OCI-LY3 (cell line): Measurements from ENCODE around the gene MYO15A.

Experiments
- H2AFZ ChIP-seq: fragments of 200-600, 300-600 bp; shearing (Covaris generic); 2 replicates; pipeline ENCODE4 v1.6.0; 2014; ENCODE audit warnings: antibody characterized with exemption, low read depth, low read length
- H3K27ac ChIP-seq: fragments of 200-600, 300-600 bp; sonication (generic); 2 replicates; pipeline ENCODE4 v1.5.1; 2014; ENCODE audit warnings: mild to moderate bottlenecking, low read length, moderate library complexity, mixed read lengths
- H3K27me3 ChIP-seq: fragments of 200-600, 300-600 bp; sonication (generic); 2 replicates; pipeline ENCODE4 v1.6.1; 2014; ENCODE audit warnings: low read depth, low read length, mixed read lengths
- H3K36me3 ChIP-seq: fragments of 200-600, 300-600 bp; sonication (generic); replicated peaks from 2 replicates; pipeline ENCODE3; 2014; ENCODE audit warnings: low read depth, low read length, mixed read lengths
- H3K4me1 ChIP-seq: fragments of 300-600, 200-600 bp; sonication (generic); 2 replicates; pipeline ENCODE4 v1.6.1; 2014; ENCODE audit warnings: low read length, mixed read lengths
- H3K4me2 ChIP-seq: fragments of 200-600, 300-600 bp; sonication (generic); 2 replicates; pipeline ENCODE4 v1.6.1; 2014; ENCODE audit warnings: low read length, mixed read lengths
- H3K4me3 ChIP-seq: fragments of 300-600, 200-600 bp; sonication (generic); 2 replicates; pipeline ENCODE4 v1.5.1; 2014; ENCODE audit warnings: antibody characterized with exemption, mild to moderate bottlenecking, low read length, moderate library complexity
- H3K79me2 ChIP-seq: fragments of 300-600, 200-600 bp; shearing (Covaris generic); 2 replicates; pipeline ENCODE4 v1.6.1; 2014; ENCODE audit warnings: mild to moderate bottlenecking, low read length, mixed read lengths
- H3K9ac ChIP-seq: fragments of 300-600, 200-600 bp; shearing (Covaris generic); 2 replicates; pipeline ENCODE4 v1.6.0; 2014; ENCODE audit warnings: mild to moderate bottlenecking, low read length, moderate library complexity
- H3K9me3 ChIP-seq: fragments of 200-600, 300-600 bp; shearing (Covaris generic); 2 replicates; pipeline ENCODE4 v1.6.1; 2014; ENCODE audit warnings: low read length, mixed read lengths; ENCODE audit not compliant: insufficient read depth
- H4K20me1 ChIP-seq: fragments of 200-600, 300-600 bp; sonication (generic); 2 replicates; pipeline ENCODE4 v1.6.1; 2016; ENCODE audit warnings: low read length, mixed read lengths; ENCODE audit not compliant: insufficient read depth
- CTCF ChIP-seq: fragments of 200-600, 300-600 bp; sonication (generic); IDR thresholded peaks from 2 replicates; pipeline ENCODE4 v1.5.1; 2014; ENCODE audit warnings: antibody characterized with exemption, low read length, low read depth
- EZH2phosphoT487 ChIP-seq: fragments of 200-600 bp; shearing (Covaris generic); IDR thresholded peaks from 2 replicates; pipeline ENCODE4 v1.6.1; 2018; ENCODE audit warnings: antibody characterized with exemption, mixed run types, low read depth

Gene MYO15A, protein sequence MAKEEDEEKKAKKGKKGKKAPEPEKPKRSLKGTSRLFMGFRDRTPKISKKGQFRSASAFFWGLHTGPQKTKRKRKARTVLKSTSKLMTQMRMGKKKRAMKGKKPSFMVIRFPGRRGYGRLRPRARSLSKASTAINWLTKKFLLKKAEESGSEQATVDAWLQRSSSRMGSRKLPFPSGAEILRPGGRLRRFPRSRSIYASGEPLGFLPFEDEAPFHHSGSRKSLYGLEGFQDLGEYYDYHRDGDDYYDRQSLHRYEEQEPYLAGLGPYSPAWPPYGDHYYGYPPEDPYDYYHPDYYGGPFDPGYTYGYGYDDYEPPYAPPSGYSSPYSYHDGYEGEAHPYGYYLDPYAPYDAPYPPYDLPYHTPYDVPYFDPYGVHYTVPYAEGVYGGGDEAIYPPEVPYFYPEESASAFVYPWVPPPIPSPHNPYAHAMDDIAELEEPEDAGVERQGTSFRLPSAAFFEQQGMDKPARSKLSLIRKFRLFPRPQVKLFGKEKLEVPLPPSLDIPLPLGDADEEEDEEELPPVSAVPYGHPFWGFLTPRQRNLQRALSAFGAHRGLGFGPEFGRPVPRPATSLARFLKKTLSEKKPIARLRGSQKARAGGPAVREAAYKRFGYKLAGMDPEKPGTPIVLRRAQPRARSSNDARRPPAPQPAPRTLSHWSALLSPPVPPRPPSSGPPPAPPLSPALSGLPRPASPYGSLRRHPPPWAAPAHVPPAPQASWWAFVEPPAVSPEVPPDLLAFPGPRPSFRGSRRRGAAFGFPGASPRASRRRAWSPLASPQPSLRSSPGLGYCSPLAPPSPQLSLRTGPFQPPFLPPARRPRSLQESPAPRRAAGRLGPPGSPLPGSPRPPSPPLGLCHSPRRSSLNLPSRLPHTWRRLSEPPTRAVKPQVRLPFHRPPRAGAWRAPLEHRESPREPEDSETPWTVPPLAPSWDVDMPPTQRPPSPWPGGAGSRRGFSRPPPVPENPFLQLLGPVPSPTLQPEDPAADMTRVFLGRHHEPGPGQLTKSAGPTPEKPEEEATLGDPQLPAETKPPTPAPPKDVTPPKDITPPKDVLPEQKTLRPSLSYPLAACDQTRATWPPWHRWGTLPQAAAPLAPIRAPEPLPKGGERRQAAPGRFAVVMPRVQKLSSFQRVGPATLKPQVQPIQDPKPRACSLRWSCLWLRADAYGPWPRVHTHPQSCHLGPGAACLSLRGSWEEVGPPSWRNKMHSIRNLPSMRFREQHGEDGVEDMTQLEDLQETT (N-terminal part only)

GRCh38 chr17:18108401-18109312 lies at the start of gene MYO15A:
TSS of gene MYO15A (plus strand) at chr17:18108756. CDS start at chr17:18118801, 10,045 bp downstream.
- Histone ChIP-seq H3K36me3 (no peaks in the 10 kb centered on the region), H3K27ac (no peak within 1 kb of the TSS), H3K4me1 (no peaks in the 10 kb centered on the region), H3K27me3 (no peaks in the 10 kb centered on the region), H4K20me1 (no peaks in the 10 kb centered on the region), H3K9ac (no peak within 1 kb of the TSS), H3K4me2 (no peak within 1 kb of the TSS), H3K9me3 (no peaks in the 10 kb centered on the region), H3K4me3 (no peak within 1 kb of the TSS), H3K79me2 (no peaks in the 10 kb centered on the region), H2AFZ (no peak within 1 kb of the TSS)
- TF ChIP-seq CTCF (no peak), EZH2phosphoT487 (no peak)

DNA sequence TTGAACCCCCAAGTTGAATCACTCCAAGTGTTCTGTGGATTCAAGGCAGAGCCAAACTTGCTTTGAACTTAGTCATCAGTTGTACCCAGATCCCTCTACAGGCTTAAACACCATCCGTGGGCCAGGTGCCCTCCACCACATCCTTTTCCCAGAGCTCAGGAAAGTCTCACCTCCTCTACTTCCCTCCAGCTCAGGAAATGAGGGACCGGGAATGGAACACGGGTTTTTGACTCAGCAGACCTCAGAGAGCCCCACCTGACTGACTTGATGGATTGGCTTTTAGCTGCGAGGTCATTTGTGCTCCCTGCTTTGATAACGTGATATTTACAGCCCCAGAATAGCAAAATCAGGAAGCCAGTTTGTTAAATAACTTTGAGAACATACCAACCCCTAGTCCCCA lies 49.3 kb upstream of the MYO15A start:
- H3K36me3 ChIP-seq, result no peaks in the 10 kb centered on the region
- no peak overlapping the region for H3K4me3 ChIP-seq
- no peak overlapping the region for H3K27ac ChIP-seq
- no peak overlapping the region for H2AFZ ChIP-seq
- no peaks in the 10 kb centered on the region for H4K20me1 ChIP-seq
- H3K9me3 ChIP-seq, result no peaks in the 10 kb centered on the region
- no peaks in the 10 kb centered on the region for H3K4me1 ChIP-seq
- no peaks in the 10 kb centered on the region for H3K27me3 ChIP-seq
- no peak overlapping the region for H3K9ac ChIP-seq
- H3K4me2 ChIP-seq, result no peak overlapping the region
- no peaks in the 10 kb centered on the region for H3K79me2 ChIP-seq
- TF ChIP-seq EZH2phosphoT487 (no peak), CTCF (no peak)

- Histone ChIP-seq H4K20me1 (no peaks in the 10 kb centered on the region), H3K4me2 (no peak overlapping the region), H3K79me2 (no peaks in the 10 kb centered on the region), H3K9me3 (no peaks in the 10 kb centered on the region), H2AFZ (no peak overlapping the region), H3K9ac (no peak overlapping the region), H3K36me3 (no peaks in the 10 kb centered on the region), H3K4me1 (no peaks in the 10 kb centered on the region), H3K27me3 (no peaks in the 10 kb centered on the region), H3K4me3 (no peak overlapping the region), H3K27ac (no peak overlapping the region)
- TF ChIP-seq EZH2phosphoT487 (no peak), CTCF (no peak)
These were observed 44.5 kb upstream of the MYO15A start for GRCh38 chr17:18064053-18064452.
